HL-60/S4 (cell line): ENCODE measurements around the gene IFT122.

Source experiments
- in situ Hi-C: fragments of 300-500 bp; cut with MboI; formaldehyde crosslinking; loops from 2 replicates; pipeline ENCODE4 v1.14.3; 2022; ENCODE audit warnings: low sequenced_read_pairs

Gene IFT122

GRCh38 chr3:129413687-129414506 lies 26.1 kb upstream of the IFT122 start:
- in situ Hi-C loops = no loop called here

DNA sequence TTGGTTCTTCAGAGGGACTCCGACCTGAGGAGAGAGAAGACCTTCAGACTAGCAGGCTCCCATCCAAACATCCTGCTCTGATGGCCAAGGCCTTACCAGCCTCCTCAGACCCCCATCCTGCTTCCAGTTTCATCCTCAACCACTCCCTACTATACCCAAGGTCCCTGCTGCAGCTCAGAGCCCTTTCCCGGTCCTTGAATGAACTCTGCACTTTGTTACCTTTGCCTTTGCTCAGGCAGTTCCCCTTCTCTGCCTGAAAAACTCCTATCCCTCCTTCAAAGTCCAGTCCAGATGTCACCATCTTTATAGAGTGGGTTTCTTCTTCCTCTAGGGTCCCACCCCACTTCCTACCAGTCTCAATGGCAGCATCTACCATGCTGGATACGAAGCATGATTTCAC lies 24.6 kb upstream of the IFT122 start:
- in situ Hi-C loops = no loop called here

DNA sequence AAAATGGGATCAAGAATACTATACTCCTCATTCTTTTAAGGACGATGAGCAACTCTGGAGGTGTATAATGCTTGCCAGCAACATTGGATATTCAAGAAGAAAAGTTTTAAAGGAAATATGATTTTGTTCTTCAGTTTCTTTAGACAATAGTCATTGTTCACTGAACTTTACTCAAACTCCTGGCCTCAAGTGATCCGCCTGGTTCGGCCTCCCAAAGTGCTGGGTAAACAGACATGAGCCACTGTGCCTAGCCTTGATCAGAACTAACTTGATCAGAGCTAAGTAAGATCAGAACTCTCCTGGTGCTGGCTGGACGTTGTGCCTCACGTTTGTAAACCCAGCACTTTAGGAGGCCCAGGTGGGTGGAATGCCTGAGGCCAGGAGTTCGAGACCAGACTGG lies 24.2 kb upstream of the IFT122 start:
- in situ Hi-C loops = no loop called here

GRCh38 chr3:129416415-129416814 lies 23.6 kb upstream of the IFT122 start:
- in situ Hi-C loops = no loop called here

DNA sequence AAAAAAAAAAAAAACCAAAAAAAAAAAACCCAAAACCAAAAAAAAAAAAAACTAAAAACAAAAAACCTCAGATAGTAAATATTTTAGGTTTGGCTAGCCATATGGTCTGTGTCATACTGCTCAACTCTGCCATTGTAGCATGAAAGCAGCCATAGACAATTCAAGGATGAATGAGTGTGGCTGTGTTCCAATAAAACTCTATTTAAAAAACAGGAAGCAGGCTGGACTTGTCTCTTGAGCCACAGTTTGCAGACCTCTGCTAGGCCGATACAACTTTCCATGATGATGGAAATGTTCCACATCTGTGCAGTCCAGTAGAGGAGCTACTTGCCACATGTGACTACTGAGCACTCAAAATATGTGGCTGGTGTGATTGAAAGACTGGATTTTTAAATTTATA lies 22.7 kb upstream of the IFT122 start:
- in situ Hi-C loops = no loop called here

- in situ Hi-C loops = no loop called here
These were observed 21.7 kb upstream of the IFT122 start for GRCh38 chr3:129418041-129418973.

DNA sequence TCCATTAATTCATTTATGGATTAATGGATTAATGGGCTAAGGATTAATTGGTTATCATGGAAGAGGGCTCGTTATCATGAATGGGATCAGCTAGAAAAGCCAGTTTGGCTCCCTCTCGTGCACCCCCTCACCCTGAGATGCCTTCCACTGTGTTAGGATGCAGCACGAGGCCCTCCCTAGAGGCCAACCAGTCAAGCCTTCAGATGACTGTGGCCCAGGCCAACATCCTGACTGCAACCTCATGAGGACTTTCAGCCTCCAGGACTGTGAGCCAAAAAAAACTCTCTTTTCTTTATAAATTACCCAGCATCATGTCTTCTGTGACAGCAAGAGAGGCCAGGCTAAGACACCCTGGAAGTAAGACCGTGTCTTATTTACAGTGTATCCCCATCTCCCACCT lies 20.5 kb upstream of the IFT122 start:
- in situ Hi-C loops = no loop called here

GRCh38 chr3:129421236-129421883 lies 18.7 kb upstream of the IFT122 start:
- in situ Hi-C loops = no loop called here

DNA sequence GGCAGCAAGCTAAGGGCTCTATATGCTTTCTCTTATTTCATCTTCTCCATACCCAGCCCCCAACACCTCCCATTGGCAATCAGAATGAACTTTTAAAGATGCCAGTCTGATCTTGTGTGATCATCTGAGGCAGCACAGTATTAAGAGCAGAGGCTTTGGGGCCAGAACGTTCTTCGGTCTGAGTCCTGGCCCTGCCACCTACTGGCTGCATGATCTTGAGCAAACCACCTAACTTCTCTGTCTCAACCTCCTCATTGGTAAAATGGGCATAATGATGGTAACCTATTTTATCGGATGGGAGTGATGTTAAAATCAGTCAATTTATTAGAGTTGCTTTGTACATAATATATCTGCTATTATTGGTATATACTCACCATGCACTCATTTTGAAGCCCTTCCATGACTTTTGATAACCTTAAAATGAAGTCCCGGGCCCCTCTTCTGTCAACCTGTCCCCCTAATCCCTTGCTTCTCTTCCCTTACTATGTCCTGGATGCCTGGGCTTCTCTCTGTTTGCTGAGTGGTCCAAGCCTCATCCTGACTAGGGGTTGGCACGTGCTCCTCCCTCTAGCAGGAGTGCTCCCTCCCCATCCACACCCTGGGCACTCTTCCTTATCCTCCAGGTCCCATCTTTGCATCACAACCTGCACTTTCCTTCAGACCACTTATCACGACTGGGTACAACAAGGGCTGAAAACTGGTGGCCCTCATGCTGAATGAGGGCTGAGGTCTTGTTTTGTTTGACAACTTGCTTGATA lies 17.9 kb upstream of the IFT122 start:
- in situ Hi-C loops = no loop called here

DNA sequence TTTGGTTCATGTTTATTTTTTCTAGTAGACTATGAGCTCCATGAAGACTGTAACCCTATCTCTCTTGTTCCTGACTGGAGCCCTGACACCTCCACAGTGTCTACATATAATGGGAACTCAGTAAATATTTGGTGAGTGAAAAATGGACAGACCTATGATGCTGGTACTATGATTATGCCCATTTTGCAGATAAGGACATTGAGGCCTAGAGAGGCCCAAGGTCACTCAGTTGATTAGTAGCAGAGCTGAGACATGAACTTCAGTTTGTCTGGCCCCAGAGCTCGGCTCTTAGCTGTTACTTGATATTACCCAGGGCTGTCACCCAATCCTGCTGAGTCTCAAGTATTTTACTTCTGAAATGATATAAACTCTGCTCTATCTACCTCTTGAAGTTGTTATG lies 17.1 kb upstream of the IFT122 start:
- in situ Hi-C loops = no loop called here

- in situ Hi-C loops = no loop called here
These were observed 15.7 kb upstream of the IFT122 start for GRCh38 chr3:129424185-129424841.

GRCh38 chr3:129425213-129425612 lies 14.8 kb upstream of the IFT122 start:
- in situ Hi-C loops = no loop called here

DNA sequence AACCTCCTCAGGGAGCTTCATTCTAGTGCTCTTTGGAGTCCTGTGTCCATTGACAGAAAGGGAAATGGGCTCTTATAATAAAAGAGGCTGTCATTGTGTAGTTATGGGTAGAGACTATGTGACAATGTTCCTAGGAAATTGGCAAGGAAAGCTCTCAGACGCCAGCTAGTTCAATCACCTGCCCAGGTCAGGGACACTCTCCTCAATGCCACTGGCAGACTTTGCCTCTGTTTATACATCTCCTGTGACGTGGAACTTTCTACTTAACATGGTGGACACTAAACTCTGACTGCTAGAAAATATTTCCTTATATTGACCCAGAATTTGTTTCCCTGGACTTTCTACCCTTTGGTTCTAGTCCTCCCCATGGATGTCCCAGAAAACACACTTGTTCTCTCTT lies 14.4 kb upstream of the IFT122 start:
- in situ Hi-C loops = no loop called here

GRCh38 chr3:129428007-129428375 lies 12.0 kb upstream of the IFT122 start:
- in situ Hi-C loops = no loop called here

DNA sequence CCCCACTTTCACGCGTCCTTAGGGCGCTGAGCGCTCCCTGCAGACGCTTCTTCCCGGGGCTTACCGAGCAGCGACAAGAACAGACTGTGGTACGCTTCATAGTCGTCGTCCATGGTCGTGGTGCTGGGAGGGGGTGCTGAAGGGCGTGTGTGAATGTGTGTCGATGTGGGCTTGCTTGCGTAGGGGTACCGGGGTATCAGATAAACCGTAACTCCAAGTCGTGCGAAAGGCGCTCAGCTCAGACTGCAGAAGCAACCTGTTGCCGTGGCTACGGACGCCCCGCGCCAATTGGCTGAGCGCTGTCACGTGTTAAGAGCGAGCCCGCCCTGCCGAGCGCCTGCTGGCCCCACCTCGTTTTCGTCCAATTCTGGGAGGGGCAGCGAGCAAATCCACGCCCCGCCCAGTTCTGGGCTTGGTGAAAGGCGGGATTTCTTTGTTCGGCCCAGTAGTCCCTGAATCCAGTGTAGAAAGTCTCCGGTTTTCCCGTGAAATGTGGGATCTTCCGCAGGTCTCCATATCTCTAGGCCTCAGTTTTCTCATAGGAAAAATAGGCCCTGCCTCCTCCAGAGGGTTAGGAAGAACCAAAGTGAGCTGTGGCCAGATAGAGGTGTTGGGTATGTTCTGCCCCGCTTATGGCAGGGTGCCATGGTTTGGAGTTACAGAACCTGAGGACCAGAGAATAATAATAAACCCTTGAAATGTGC lies 11.5 kb upstream of the IFT122 start, which contains the start of gene EFCAB12:
Gene EFCAB12, minus strand, starts transcription at position 261 of the 704 bp plus-strand sequence. Its CDS starts 148 bp downstream, at position 113.
- in situ Hi-C loops = no loop called here

GRCh38 chr3:129429080-129429451 lies 11.0 kb upstream of the IFT122 start:
- in situ Hi-C loops = no loop called here

- in situ Hi-C loops = no loop called here
These were observed 10.4 kb upstream of the IFT122 start for GRCh38 chr3:129429602-129430001.

GRCh38 chr3:129432036-129432435 lies 8.0 kb upstream of the IFT122 start:
- in situ Hi-C loops = no loop called here

- in situ Hi-C loops = no loop called here
These were observed 7.4 kb upstream of the IFT122 start for GRCh38 chr3:129432671-129433070.

DNA sequence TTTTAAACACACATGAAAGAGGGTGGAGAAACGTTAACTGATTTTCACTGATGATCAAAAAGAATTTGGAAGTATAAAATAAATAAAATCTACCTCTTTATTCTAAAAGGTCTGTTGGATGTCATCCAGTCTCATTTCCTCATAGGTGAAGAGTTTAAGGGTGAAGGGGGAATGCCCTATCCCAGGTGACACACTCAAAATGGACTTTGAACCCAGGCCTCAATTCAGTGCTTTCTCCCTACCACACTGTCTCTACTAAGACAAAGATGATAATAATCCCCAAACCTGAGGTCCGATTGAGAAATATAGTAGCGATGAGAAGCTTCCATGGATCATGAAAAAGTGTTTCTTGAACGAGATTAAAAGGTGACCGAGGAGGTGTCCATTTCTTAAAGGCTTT lies 6.5 kb upstream of the IFT122 start:
- in situ Hi-C loops = no loop called here
